Measurements from ENCODE around the gene GOLGA2.
"Not testable (repeated sequence)": the region's sequence is repeated elsewhere in the genome, so short reads cannot be mapped to it uniquely, and the experiment has no call there.

GOLGA2 gene

GRCh38 chr9:128292009-128292408, 16.2 kb upstream of the GOLGA2 start:
- DNase-seq (ENCODE audit: low read depth, low spot score), result peak; percentile 18

GRCh38 chr9:128288273-128289004, 12.6 kb upstream of the GOLGA2 start:
- no peak for DNase-seq (ENCODE audit: low read depth, low spot score)

- peak; percentile 94 for DNase-seq (ENCODE audit: low read depth, low spot score)
Observed at GRCh38 chr9:128286440-128286839, 10.6 kb upstream of the GOLGA2 start.

DNA sequence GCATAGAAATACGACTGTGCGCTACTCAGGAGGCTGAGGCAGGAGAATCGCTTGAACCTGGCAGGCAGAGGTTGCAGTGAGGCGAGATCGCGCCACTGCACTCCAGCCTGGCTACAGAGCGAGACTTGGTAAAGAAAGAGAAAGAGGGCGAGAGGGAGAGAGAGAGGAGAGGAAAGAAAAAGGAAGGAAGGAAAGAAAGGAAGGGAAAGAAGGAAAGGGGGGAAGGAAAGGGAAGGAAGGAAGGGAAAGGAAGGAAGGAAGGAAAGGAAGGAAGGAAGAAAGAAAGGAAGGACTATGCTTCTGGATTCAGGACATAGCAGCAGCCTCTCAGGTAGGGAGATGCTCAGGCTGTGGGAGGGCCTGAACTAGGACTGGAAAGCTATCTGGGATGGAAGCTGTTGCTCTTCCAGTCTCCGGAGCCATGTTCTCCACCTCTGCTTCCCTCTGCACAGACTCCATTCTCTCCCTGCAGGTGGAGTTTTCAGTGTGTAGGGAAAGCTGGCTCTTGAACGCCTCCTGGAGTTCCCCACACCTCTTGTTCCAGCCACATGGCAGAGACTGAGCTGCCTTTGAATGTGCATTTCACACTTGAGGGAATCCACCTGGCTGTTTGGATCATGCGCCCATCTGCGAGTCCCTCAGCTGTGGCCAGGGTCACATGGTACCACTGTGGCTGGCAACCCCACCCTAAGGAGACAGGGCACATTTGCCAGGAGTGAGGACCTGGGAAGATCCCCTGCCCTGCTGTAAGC, 9.4 kb upstream of the GOLGA2 start:
- no peak for DNase-seq (ENCODE audit: low read depth, low spot score)

GRCh38 chr9:128282500-128282899, 6.7 kb upstream of the GOLGA2 start:
- peak; percentile 26 for DNase-seq (ENCODE audit: low read depth, low spot score)

DNA sequence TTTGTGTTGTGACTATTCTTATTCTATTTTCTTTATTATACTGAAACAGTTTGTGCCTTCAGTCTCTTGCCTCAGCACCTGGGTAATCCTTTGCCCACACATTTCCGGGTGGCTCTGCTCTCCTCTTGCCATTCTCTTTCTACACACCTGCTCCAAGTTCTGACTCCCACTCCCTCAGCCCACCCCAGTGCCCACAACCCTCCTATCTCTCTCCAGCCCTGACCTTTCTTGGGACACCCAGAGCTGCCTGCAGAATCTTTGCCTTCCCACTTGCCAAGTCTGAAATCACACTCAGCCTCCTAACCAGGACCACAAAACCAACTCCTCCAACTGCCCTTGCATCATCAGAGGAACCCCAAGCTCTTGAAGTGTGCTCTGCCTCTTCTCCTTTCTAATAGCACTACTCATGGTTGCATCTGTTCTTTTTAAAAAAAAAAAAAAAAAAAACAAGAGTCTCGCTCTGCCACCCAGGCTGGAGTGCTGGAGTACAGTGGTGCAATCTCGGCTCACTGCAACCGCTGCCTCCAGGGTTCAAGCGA, 4.3 kb upstream of the GOLGA2 start:
- DNase-seq (ENCODE audit: low read depth, low spot score), result no peak

DNA sequence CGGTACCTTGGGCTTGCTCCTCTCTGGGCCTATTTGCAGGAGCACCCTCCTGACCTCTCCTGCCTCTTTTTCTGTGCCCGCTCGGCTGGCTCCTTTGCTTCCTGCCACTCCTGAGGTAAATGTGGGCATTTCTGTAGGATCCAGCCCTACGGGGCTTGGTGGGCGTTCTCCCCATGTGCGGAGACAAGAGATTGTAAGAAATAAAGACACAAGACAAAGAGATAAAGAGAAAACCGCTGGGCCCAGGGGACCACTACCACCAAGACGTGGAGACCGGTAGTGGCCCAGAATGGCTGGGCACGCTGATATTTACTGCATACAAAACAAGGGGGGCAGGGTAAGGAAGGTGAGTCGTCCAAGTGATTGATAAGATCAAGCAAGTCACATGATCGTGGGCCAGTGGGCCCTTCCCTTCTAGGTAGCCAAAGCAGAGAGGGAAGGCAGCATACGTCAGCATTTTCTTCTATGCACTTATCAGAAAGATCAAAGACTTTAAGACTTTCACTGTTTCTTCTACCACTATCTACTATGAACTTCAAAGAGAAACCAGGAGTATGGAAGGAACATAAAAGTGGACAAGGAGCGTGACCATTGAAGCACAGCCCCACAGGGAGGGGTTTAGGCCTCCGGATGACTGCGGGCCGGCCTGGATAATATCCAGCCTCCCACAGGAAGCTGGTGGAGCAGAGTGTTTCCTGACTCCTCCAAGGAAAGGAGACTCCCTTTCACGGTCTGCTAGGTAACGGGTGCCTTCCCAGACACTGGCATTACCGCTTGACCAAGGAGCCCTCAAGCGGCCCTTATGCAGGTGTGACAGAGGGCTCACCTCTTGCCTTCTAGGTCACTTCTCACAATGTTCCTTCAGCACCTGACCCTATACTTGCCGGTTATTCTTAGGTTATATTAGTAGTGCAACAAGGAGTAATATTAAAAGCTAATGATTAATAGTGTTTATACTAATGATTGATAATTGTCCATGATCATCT, 3.6 kb upstream of the GOLGA2 start:
- not testable (repeated sequence) for DNase-seq (ENCODE audit: low read depth, low spot score)

DNA sequence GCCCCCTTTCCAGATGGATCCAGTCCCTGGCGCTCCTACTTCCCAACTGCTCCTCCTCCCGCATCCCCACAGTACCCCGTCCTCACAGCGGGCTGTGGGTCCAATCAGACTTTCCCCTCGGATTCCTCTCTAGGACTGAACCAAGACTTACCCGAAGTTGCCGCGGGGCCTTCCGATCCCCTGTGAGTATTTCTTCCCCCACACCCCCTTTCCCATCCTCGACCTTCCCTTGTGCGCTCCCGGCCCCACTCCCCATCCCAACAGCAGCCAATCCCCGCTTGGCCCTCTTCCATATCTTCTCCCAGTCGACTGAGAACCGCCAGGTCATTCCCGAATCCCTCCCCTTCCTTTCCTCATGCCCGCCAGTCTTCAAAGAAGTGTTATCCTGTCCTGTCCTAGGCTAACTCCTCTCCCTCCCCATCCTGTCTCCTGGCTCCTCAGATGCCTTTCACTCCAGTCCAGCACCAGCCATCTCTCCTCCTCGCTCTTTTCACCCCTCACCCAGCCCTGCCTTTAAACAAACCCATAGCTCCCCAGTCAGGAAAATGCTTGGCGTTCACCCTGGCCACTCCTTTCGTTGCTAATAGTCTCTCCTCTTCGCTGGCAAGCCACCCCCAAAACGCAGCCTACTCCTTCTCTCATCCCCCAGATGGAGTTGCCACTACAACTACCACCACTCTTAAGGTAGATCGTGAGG, 915 bp upstream of the GOLGA2 start:
- DNase-seq (ENCODE audit: low read depth, low spot score), result peak; percentile 69

DNA sequence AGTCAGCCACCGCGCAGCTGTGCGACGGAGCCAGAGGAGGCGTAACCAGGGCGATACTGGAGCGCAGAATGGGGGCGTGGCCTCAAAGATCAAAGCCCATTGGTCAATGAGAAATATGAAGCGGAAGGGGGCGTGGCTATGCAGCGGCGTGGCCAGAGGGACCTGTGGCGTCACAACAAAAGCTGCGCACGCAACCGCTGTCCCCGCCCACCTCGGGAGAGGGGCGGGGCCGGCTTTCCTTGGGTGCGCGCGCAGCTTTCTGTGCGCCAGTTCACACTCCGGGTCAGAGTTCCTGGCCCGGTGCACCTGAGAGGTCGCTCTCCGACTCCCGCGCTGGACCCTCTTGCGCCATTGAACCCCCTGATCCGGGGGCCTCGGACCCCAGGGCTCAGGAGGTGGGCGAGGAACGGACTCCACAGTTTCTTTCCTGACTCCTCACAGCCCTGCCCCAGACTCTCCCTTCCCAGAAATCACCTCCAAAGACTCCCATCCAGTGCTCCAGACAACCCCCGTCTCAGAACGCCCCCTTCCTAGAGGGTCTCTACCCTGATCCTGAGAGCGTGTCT, 284 bp upstream of the GOLGA2 start, which contains the start of gene SWI5:
TSS of gene SWI5 (plus strand) at position 269 of the 566 bp plus-strand sequence.
- DNase-seq (ENCODE audit: low read depth, low spot score), result peak; percentile 100

DNA sequence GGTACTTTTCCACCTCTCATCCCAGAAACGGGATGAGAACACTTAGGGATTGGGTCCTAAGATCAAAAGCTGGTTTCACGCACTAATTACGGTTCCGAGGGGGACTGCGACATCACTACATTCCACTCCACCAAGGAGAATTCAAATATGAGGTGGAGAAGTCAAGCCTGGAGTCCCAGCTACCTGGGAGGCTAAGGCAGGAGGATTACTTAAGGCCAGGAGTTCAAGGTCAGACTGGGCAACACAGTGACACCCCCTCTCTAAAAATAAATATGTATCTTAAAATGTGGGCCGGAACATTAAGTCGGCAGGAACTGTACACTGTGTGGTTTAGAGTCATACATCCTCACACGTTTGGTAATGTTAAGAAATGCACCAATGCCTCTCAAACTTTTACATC, 1.6 kb downstream of the GOLGA2 start:
- DNase-seq (ENCODE audit: low read depth, low spot score), result no peak

DNA sequence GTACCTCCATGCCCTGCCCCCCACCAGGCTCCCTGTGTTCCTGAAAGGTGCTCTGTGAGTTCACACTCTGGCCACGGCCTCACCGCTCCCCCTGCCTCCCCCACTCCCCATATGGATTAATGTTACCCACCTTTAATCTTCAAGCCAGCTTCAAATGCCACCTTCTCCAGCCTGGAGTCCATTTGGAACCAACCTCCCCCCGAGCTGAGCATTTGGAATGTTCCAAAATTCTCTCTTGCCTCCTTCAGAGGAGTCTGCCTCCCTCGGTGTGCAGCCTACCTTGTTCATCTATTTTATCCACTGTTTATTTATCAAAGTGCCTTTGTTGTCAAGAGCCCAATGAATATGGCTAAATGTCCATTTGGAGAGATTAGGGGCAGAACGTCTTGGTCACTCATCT, 4.3 kb downstream of the GOLGA2 start:
- no peak for DNase-seq (ENCODE audit: low read depth, low spot score)

- DNase-seq (ENCODE audit: low read depth, low spot score), result no peak
Observed at GRCh38 chr9:128271112-128271511, 4.7 kb downstream of the GOLGA2 start.

DNA sequence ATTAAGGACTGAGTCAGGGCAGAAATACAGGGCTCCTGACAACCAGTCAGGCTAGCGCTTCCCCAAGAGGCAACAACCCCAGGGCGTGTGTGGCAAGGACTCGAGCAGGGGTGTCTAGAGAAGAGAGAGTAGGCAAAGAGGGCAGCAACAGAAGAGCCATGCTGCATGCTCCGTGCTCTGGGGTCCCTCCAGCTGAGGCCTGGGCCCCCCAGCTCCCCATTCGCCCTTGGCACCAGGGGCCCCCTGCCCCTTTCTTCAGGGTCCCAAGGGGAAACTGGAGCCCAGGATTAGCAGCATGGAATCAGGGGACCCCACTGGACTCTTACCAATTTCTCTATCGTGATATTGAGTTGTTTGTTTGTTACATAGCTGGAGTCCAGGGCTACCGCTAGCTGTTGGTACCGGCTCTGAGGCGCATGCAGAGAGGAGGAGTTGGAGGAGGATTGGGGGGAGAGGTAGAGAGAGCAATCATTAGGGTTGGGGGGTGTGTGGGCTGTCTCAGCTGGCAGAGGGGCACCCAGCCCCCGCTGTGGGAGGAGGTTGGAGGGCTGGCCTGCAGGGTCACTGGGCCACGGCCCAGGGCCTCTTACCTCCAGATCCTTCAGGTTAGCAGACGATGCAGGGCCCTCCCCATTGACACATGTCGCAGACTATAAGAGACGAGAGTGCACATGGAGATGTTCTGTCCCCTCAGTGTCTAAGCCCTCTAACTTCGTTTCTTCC, 8.8 kb downstream of the GOLGA2 start:
- no peak for DNase-seq (ENCODE audit: low read depth, low spot score)

DNA sequence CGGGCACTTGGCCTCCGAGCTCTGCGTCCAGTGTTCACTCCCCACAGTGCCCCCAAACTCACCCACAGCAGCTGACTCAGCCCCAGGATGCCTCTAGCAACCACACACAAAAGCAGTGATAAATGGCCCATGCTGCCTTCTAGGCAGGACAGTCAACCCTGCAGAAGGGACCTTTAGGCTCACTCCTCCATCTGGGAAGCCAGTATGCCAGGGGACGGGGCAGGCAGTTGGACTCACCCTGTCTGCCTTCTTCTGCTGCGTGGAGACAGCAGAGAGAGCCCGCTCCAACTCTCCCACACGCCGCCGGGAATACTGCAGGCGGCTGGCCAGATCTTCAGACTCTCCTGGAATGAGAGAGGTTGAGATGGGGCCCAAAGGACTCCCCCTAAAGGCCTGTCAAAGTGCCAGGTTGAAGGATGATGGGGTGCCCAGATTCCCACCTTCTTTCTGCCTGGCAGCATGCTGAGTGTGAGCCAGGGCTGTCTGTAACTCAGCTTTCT, 10.4 kb downstream of the GOLGA2 start:
- no peak for DNase-seq (ENCODE audit: low read depth, low spot score)

GRCh38 chr9:128262687-128263086, 13.1 kb downstream of the GOLGA2 start:
- no peak for DNase-seq (ENCODE audit: low read depth, low spot score)

- no peak for DNase-seq (ENCODE audit: low read depth, low spot score)
Observed at GRCh38 chr9:128260340-128260739, 15.5 kb downstream of the GOLGA2 start.

DNA sequence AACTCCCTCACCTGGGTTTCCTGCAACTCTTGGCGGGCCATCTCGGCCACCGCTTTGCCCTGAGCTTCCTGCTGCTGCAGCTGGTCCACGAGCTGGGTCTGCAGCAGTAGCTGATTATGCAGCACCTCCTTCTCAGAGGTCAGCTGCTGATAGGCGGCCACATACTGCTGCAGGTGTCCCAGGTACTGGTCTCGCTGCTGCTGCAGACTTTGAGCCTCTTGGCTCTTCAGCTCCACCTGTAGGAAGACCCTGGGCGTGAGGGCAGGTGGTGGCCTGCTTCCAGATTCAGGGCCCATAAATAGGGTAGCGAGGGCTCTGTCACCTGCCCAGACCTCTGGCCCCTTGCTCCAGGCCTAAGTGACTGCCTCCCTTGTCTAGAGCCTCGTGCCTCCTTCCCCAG, 16.7 kb downstream of the GOLGA2 start:
- DNase-seq (ENCODE audit: low read depth, low spot score), result no peak

DNA sequence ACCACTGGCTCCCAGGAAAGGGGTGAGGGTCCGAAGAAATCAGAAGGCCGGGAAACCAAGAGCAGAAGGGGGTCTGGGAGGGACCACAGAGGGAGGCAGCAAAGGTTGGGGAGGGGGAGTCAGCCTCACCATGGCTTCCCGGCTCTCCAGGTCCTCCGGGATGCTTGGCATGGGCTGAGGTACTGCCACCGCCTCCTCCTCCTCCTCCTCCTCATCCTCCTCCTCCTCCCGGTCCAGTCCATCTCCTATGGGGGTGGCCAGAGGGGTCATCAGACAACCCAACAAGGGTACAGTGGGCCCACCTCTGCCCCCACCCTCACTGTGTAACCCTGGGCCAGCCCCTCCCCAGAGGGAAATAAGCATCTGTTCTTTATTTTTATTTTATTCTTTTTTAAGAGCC, 17.5 kb downstream of the GOLGA2 start:
- no peak for DNase-seq (ENCODE audit: low read depth, low spot score)

- no peak for DNase-seq (ENCODE audit: low read depth, low spot score)
Observed at GRCh38 chr9:128257907-128258306, 17.9 kb downstream of the GOLGA2 start.
